GM23248 (cell line): ENCODE data around the gene IFT27.

ENCODE experiments used
- EZH2 ChIP-seq: fragments of 200-600 bp; sonication (generic); IDR thresholded peaks from 2 replicates; pipeline ENCODE4 v1.6.1; 2018; ENCODE audit warnings: antibody characterized with exemption, mild to moderate bottlenecking; ENCODE audit not compliant: insufficient read depth, poor library complexity, severe bottlenecking
- EZH2phosphoT487 ChIP-seq: fragments of 200-600 bp; sonication (generic); IDR thresholded peaks from 2 replicates; pipeline ENCODE4 v1.6.1; 2018; ENCODE audit warnings: antibody characterized with exemption, moderate library complexity, mild to moderate bottlenecking, low read depth; ENCODE audit not compliant: insufficient read depth

DNA sequence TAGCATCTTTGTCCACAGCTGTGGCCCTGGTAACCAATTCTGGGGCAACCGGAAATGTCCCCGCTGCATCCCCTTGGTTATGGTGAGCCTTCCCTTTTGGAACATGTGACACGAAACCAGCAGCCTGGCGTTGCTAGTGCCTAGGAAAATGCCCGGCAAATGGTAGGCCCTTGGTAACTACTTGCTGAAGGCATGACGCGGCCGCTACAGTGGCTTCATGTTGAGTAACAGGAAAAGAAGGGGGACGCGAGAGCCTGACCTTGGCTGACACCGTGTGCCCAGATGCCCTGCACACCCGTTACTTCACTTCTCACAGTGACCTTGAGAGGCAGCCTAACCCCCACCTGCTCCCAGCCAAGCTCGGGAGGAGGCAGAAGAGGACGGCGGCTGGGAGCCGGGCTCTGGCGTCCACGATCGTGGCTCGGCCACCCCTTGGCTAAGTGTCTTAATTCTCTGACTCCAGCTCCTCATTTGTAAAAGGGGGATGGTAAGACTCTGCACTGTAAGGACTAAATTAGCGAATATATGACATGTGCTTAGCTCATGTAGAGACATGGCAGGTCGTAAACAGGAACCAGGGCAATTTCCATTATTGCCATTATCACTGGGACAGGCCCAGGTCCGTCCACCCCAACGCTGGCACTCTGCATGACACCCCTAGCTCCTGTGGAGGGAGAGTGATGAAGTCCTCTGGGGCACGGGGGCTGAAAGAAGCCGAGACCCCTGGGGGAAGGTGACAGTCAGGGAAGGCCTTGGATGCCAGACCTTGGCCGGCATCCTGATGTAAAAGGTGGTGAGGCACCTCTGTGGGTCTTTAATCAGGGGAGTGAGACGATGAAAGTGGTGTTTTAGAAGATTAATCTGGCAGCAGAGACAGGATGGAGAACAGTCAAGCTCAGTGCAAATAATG lies 18.9 kb downstream of the IFT27 start:
- TF ChIP-seq EZH2phosphoT487 = no peak
- no peak for TF ChIP-seq EZH2
